Mucosa of descending colon (tissue), 3 donors: ENCODE results near the gene THSD8. TPM values are rescaled to one million over a fixed set of nuclear protein-coding genes. Genes with fewer than 3 reads are reported as not detected.

ENCODE experiments used
- ATAC-seq: fragments of 200-7000 bp; cut with Tn5 transposase; one replicate; pipeline ENCODE4 v1.9.1; 2020; ENCODE audit warnings: mild to moderate bottlenecking, moderate library complexity
- DNase-seq, 3 donors: peaks; one replicate each; pipeline ENCODE4 v3.0.0-alpha.2; 2020
- H3K36me3 ChIP-seq: fragments of 200-600 bp; one replicate; pipeline ENCODE4 v1.8.0; 2021; ENCODE audit warnings: low read depth, mild to moderate bottlenecking
- H3K4me1 ChIP-seq: fragments of 200-600 bp; one replicate; pipeline ENCODE4 v1.8.0; 2021; ENCODE audit warnings: low read depth, mild to moderate bottlenecking
- H3K4me3 ChIP-seq: fragments of 200-600 bp; one replicate; pipeline ENCODE4 v1.8.0; 2021; ENCODE audit warnings: mild to moderate bottlenecking
- H3K9me3 ChIP-seq: fragments of 200-600 bp; one replicate; pipeline ENCODE4 v1.8.0; 2021; ENCODE audit warnings: mild to moderate bottlenecking
- intact Hi-C, 2 donors: fragments of 100-400 bp; cut with DNase I in 1 of 2; cut with micrococcal nuclease in 1 of 2; formaldehyde crosslinking; loops; one replicate each; pipeline versions ENCODE4 v1.11.0 to v1.11.1; 2022; cut with DNase I, micrococcal nuclease
- long read RNA-seq, 2 donors: library from polyadenylated mRNA; unstranded; transcript quantifications; one replicate each; pipeline ENCODE4 v2.0.0, GENCODE V29; 2019 to 2021
- total RNA-seq, 3 donors: library from RNA; stranded (reverse); fragmentation: NEBNext Ultra II Directional in 2 of 3; extraction: Animal tissue kit (Norgen Biotek cat#: 25700) in 2 of 3; gene quantifications; one replicate each; pipeline versions ENCODE4 v1.2.1 to v1.2.4, GENCODE V29; 2021 to 2023
- TF ChIP-seq, protein P1 (sequence below): fragments of 200-600 bp; IDR thresholded peaks from one replicate; pipeline ENCODE4 v1.8.0; 2022; ENCODE audit warnings: antibody characterized with exemption, mild to moderate bottlenecking
- donor health status: DM: no; HTN: no; CAD: no; lungs with moderate emphysema.
- donor health status: DM: no; HTN: no; CAD: no.
- donor health status: DM: no; HTN: yes; CAD: no.

THSD8 gene
- 10 to 100 TPM in 1 of 3 donors, 1 to 10 TPM in 2; 1.5 to 10.4 (median 2.7) TPM for total RNA-seq
- long read RNA-seq, donor 1, result 0 reads
- long read RNA-seq, donor 2, result 0 reads

DNA sequence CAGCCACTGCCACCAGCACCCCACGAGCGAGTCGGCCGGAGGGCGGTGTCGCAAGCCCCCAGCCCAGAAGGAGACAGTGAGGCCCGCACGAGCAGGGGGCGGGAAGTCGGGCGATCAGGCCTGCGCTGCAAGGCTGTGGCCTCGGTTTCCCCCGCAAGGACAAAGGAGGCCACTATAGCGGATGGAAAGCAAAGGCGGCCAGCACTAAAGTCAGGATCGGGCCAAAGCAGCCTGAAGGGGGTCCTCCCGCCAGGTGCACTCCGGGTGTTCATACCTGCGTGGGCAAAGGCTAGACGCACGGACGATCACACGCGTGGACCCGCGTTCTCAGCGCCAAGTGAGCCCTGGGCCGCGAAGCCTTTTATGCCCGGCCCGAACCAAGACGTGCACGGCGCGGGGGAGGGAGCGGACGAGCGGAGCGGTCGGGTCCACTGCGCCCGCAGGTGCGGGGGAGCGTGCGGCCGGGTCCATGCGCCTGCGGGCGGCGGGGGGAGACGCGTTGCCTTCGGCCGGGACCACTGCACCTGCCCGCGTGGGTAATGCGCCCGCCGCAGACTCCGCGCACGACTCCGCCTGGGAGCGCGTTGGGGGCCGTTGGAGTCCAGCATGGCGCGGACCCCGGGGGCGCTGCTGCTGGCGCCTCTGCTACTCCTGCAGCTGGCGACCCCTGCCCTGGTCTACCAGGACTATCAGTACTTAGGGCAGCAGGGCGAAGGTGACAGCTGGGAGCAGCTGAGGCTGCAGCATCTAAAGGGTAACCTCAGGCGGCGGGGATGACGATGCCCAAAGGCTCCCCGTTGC, at the start of gene THSD8, which contains the start of gene PRDX2:
Gene THSD8 (plus strand): TSS at position 604 of the 801 bp plus-strand sequence. CDS start 3 bp downstream, at position 607.
Gene PRDX2 (minus strand): TSS at position 335 of the 801 bp plus-strand sequence. CDS start 539 bp downstream, outside the sequence.
- H3K4me1 ChIP-seq, result peaks cover 9% of the 10 kb centered on the region
- H3K9me3 ChIP-seq, result no peaks in the 10 kb centered on the region
- no peaks in the 10 kb centered on the region for H3K36me3 ChIP-seq
- peak; percentile 93 for ATAC-seq
- peak; percentile 88 to 92 (median 90) for DNase-seq
- intact Hi-C loops, result no loop called here
- H3K4me3 ChIP-seq, result peak within 1 kb of the TSS; percentile 82
- TF ChIP-seq, protein P1, sequence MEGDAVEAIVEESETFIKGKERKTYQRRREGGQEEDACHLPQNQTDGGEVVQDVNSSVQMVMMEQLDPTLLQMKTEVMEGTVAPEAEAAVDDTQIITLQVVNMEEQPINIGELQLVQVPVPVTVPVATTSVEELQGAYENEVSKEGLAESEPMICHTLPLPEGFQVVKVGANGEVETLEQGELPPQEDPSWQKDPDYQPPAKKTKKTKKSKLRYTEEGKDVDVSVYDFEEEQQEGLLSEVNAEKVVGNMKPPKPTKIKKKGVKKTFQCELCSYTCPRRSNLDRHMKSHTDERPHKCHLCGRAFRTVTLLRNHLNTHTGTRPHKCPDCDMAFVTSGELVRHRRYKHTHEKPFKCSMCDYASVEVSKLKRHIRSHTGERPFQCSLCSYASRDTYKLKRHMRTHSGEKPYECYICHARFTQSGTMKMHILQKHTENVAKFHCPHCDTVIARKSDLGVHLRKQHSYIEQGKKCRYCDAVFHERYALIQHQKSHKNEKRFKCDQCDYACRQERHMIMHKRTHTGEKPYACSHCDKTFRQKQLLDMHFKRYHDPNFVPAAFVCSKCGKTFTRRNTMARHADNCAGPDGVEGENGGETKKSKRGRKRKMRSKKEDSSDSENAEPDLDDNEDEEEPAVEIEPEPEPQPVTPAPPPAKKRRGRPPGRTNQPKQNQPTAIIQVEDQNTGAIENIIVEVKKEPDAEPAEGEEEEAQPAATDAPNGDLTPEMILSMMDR, result no peak

DNA sequence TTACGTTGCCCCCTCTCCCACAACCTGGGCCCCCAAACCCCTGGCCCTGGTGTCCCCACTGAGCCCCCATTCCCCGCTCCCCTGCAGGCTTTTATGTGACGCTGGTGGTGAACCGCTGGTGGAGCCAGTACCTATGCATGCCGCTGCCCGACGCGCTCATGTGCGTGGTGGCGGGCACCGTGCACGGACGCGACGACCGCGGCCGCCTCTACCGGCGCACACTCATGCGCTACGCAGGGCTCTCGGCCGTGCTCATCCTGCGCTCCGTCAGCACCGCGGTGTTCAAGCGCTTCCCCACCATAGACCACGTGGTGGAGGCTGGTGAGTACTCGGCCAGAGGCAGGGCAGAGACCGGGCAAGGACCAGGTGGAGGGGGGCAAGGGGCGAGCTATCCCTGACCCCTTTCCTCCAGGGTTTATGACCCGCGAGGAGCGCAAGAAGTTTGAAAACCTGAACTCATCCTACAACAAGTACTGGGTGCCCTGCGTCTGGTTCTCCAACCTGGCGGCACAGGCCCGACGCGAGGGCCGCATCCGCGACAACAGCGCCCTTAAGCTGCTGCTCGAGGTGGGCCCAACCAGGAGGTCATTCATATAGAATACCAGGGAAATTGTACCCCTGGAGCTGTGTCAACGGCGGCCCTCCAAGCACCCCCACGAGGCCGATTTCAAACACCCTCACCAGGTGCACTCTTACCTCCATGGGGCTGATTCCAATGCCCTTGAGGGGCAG, 47.2 kb upstream of the THSD8 start:
- TF ChIP-seq, protein P1, result no peak
- no peaks in the 10 kb centered on the region for H3K9me3 ChIP-seq
- H3K4me1 ChIP-seq, result peaks cover 19% of the 10 kb centered on the region
- intact Hi-C loops, result loop anchor here in 1 of 2 donors (5.0 kb wide), 1 partner anchor 47 kb away; no protein-coding TSS in a partner anchor
- no peaks in the 10 kb centered on the region for H3K36me3 ChIP-seq
- DNase-seq (no peak), ATAC-seq (no peak)
- no peak overlapping the region for H3K4me3 ChIP-seq

DNA sequence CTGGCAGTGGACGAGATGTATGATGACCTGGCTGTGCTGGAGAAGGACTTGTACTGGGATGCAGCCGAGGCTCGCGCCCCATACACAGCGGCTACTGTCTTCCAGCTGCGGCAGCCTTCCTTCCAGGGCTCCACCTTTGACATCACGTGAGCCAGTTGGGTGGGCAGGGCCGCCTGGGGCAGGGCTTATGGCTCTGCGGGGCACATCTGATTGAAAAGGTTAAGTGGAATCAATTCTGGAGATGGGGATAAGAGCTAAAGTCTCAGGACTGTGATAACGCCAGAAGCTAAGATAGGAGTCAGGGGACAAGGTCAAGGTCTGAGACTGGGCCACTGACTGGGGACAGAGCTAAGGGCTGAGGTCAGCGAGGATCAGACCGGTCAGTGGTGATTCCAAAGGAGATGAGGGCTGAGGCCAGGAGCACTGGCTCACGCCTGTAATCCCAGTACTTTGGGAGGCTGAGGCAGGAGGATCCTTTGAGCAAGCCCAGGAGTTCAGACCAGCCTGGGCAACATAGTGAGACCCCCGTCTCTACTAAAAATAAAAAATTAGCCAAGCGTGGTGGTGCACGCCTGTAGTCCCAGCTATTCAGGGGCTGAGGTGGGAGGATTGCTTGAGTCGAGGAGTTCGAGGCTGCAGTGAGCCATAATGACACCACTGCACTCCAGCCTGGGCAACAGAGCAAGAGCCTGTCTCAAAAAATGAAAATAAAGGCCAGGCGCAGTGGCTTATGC, 45.6 kb upstream of the THSD8 start:
- Histone ChIP-seq H3K9me3 (no peaks in the 10 kb centered on the region), H3K4me3 (no peak overlapping the region), H3K36me3 (no peaks in the 10 kb centered on the region), H3K4me1 (peaks cover 7% of the 10 kb centered on the region)
- no peak for ATAC-seq
- TF ChIP-seq, protein P1, result no peak
- no peak for DNase-seq
- intact Hi-C loops, result loop anchor here in 1 of 2 donors (5.0 kb wide), 1 partner anchor 49 kb away; no protein-coding TSS in a partner anchor

DNA sequence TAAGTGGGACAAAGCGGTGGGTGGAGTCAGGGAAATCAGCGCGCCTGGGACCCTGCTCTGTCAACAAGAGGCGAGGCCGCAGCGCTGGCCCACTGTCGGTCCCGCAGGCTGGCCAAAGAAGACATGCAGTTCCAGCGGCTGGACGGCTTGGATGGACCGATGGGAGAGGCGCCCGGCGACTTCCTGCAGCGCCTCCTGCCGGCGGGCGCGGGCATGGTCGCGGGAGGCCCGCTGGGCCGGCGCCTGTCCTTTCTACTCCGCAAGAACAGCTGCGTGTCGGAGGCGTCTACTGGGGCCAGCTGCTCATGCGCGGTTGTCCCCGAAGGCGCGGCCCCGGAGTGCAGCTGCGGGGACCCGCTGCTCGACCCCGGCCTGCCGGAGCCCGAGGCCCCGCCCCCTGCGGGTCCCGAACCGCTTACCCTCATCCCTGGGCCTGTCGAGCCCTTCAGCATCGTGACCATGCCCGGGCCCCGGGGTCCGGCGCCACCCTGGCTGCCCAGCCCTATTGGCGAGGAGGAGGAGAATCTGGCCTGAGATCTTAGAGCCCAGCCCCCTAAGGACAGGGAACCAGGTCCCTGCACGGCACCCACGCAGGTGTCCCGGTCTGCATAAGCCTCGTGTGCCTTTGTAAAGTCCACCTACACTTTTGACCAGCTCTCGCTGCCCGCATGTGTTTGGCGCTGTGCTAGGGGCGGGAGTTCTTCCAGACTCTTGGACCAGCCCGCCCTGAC, 44.2 kb upstream of the THSD8 start:
- Histone ChIP-seq H3K9me3 (no peaks in the 10 kb centered on the region), H3K4me3 (no peak overlapping the region), H3K4me1 (peaks cover 7% of the 10 kb centered on the region), H3K36me3 (no peaks in the 10 kb centered on the region)
- TF ChIP-seq, protein P1, result peak; percentile 92
- intact Hi-C loops, result loop anchor here in 1 of 2 donors (5.0 kb wide), 1 partner anchor 50 kb away; no protein-coding TSS in a partner anchor
- DNase-seq (peak; percentile 76 to 81 (median 79)), ATAC-seq (peak; percentile 96)
